ENCODE measurements around the gene C1orf87.

C1orf87 gene

DNA sequence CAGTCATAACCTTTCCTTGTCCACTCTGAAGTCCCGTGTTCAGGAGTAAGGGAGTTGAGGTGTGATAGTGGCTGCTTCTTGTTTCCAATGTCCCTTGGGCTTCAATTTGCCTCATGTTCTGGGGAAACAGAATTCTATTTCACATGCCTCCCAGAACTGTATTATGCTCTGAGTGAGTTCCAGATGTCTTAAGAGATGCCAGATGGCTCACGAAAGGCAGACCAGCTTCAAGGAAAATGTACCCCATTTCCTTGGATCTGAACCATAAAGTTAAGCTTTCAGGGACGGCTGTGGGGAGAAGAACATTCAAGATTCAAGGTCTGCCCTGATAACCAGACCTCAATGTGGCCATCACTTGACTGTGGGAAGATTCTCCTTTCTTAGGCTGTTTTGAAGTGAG lies 42.4 kb downstream of the C1orf87 start:
- CTCF ChIA-PET = interaction anchor here (0.9 kb wide), 1 partner anchor 57 kb away, joined by 3 read pairs; no protein-coding TSS in a partner anchor
- H3K27ac ChIP-seq (ENCODE audit: extremely low read depth, low read depth, low read length) = no peak overlapping the region
- H3K4me1 ChIP-seq (ENCODE audit: control insufficient read depth, insufficient read depth, low read length) = no peaks in the 10 kb centered on the region
- TF ChIP-seq ZNF24 (tag by site-specific recombination; IDR thresholded peaks at IDR 0.05) (no peak), ZNF623 (tag by site-specific recombination; IDR thresholded peaks at IDR 0.05) (no peak), IKZF3 (tag by site-specific recombination; IDR thresholded peaks at IDR 0.05) (no peak), ZFP3 (tag by site-specific recombination; IDR thresholded peaks at IDR 0.05; ENCODE audit: low read depth) (no peak), ZNF10 (tag by site-specific recombination; IDR thresholded peaks at IDR 0.05) (no peak), ZNF561 (tag by site-specific recombination; IDR thresholded peaks at IDR 0.05; ENCODE audit: borderline replicate concordance) (no peak), OSR2 (tag by site-specific recombination; IDR thresholded peaks at IDR 0.05) (no peak), ZNF112 (tag by site-specific recombination; IDR thresholded peaks at IDR 0.05) (no peak), KLF16 (tag by site-specific recombination; IDR thresholded peaks at IDR 0.05) (no peak), ZNF48 (tag by site-specific recombination; IDR thresholded peaks at IDR 0.05) (no peak), HOXD13 (CRISPR knock-in tag; IDR thresholded peaks at IDR 0.05; ENCODE audit: borderline replicate concordance) (no peak), ZNF335 (tag by site-specific recombination; conservative IDR thresholded peaks at IDR 0.05) (no peak)
- TF ChIP-seq, protein P1, sequence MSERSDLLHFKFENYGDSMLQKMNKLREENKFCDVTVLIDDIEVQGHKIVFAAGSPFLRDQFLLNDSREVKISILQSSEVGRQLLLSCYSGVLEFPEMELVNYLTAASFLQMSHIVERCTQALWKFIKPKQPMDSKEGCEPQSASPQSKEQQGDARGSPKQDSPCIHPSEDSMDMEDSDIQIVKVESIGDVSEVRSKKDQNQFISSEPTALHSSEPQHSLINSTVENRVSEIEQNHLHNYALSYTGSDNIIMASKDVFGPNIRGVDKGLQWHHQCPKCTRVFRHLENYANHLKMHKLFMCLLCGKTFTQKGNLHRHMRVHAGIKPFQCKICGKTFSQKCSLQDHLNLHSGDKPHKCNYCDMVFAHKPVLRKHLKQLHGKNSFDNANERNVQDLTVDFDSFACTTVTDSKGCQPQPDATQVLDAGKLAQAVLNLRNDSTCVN (tag by site-specific recombination; optimal IDR thresholded peaks at IDR 0.05) = no peak
- TF ChIP-seq, protein P2, sequence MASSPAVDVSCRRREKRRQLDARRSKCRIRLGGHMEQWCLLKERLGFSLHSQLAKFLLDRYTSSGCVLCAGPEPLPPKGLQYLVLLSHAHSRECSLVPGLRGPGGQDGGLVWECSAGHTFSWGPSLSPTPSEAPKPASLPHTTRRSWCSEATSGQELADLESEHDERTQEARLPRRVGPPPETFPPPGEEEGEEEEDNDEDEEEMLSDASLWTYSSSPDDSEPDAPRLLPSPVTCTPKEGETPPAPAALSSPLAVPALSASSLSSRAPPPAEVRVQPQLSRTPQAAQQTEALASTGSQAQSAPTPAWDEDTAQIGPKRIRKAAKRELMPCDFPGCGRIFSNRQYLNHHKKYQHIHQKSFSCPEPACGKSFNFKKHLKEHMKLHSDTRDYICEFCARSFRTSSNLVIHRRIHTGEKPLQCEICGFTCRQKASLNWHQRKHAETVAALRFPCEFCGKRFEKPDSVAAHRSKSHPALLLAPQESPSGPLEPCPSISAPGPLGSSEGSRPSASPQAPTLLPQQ (tag by site-specific recombination; IDR thresholded peaks at IDR 0.05) = no peak
- TF ChIP-seq, protein P3, sequence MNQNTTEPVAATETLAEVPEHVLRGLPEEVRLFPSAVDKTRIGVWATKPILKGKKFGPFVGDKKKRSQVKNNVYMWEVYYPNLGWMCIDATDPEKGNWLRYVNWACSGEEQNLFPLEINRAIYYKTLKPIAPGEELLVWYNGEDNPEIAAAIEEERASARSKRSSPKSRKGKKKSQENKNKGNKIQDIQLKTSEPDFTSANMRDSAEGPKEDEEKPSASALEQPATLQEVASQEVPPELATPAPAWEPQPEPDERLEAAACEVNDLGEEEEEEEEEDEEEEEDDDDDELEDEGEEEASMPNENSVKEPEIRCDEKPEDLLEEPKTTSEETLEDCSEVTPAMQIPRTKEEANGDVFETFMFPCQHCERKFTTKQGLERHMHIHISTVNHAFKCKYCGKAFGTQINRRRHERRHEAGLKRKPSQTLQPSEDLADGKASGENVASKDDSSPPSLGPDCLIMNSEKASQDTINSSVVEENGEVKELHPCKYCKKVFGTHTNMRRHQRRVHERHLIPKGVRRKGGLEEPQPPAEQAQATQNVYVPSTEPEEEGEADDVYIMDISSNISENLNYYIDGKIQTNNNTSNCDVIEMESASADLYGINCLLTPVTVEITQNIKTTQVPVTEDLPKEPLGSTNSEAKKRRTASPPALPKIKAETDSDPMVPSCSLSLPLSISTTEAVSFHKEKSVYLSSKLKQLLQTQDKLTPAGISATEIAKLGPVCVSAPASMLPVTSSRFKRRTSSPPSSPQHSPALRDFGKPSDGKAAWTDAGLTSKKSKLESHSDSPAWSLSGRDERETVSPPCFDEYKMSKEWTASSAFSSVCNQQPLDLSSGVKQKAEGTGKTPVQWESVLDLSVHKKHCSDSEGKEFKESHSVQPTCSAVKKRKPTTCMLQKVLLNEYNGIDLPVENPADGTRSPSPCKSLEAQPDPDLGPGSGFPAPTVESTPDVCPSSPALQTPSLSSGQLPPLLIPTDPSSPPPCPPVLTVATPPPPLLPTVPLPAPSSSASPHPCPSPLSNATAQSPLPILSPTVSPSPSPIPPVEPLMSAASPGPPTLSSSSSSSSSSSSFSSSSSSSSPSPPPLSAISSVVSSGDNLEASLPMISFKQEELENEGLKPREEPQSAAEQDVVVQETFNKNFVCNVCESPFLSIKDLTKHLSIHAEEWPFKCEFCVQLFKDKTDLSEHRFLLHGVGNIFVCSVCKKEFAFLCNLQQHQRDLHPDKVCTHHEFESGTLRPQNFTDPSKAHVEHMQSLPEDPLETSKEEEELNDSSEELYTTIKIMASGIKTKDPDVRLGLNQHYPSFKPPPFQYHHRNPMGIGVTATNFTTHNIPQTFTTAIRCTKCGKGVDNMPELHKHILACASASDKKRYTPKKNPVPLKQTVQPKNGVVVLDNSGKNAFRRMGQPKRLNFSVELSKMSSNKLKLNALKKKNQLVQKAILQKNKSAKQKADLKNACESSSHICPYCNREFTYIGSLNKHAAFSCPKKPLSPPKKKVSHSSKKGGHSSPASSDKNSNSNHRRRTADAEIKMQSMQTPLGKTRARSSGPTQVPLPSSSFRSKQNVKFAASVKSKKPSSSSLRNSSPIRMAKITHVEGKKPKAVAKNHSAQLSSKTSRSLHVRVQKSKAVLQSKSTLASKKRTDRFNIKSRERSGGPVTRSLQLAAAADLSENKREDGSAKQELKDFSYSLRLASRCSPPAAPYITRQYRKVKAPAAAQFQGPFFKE (tag by site-specific recombination; IDR thresholded peaks at IDR 0.05; ENCODE audit: borderline replicate concordance) = no peak
- TF ChIP-seq, protein P4, sequence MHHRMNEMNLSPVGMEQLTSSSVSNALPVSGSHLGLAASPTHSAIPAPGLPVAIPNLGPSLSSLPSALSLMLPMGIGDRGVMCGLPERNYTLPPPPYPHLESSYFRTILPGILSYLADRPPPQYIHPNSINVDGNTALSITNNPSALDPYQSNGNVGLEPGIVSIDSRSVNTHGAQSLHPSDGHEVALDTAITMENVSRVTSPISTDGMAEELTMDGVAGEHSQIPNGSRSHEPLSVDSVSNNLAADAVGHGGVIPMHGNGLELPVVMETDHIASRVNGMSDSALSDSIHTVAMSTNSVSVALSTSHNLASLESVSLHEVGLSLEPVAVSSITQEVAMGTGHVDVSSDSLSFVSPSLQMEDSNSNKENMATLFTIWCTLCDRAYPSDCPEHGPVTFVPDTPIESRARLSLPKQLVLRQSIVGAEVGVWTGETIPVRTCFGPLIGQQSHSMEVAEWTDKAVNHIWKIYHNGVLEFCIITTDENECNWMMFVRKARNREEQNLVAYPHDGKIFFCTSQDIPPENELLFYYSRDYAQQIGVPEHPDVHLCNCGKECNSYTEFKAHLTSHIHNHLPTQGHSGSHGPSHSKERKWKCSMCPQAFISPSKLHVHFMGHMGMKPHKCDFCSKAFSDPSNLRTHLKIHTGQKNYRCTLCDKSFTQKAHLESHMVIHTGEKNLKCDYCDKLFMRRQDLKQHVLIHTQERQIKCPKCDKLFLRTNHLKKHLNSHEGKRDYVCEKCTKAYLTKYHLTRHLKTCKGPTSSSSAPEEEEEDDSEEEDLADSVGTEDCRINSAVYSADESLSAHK (tag by site-specific recombination; IDR thresholded peaks at IDR 0.05) = no peak
- H3K9me3 ChIP-seq (ENCODE audit: control insufficient read depth, insufficient read depth, low read depth, low read length) = no peaks in the 10 kb centered on the region
- POLR2A ChIA-PET = no interaction called here
- no peak overlapping the region for H3K4me3 ChIP-seq (ENCODE audit: low read depth, low read length)
- H3K36me3 ChIP-seq (ENCODE audit: control insufficient read depth in 2 of 2, insufficient read depth in 1 of 2, low read length in 2 of 2) = no peaks in the 10 kb centered on the region

Measured in HEK293 (cell line).